GM12878 (cell line): ENCODE measurements around the gene LOXL3. TPM values are rescaled to one million over a fixed set of nuclear protein-coding genes. Genes with fewer than 3 reads are reported as not detected.

ENCODE experiments used
- ATAC-seq: fragments of 200-7000 bp; cut with Tn5 transposase; 3 replicates; pipeline ENCODE4 v1.9.1; 2020; ENCODE audit warnings: mild to moderate bottlenecking, moderate library complexity
- BruUV-seq: library from RNA; stranded (reverse); fragments of 400-500 nt; replicated peaks from 2 replicates; lab custom pipeline; 2021; lab: Mats Ljungman, UMichigan
- CTCF ChIA-PET: fragments of 300-600 bp; sonication (Branson Sonifier 250); formaldehyde crosslinking; extraction: SDS; loops from one replicate; lab custom pipeline; 2021; ENCODE audit warnings: inconsistent platforms; lab: Yijun Ruan, JAX
- POLR2A ChIA-PET: fragments of 350-600 bp; formaldehyde crosslinking; extraction: SDS; loops from one replicate; lab custom pipeline; 2021; ENCODE audit warnings: inconsistent platforms; lab: Charles Lee
- RAD21 ChIA-PET: fragments of 300-600 bp; sonication (Branson Sonifier 250); formaldehyde crosslinking; loops from one replicate; lab custom pipeline; 2023; ENCODE audit warnings: antibody characterized with exemption; ENCODE audit not compliant: unreplicated experiment; lab: Charles Lee
- SMC1A ChIA-PET: fragments of 300-600 bp; sonication (Branson Sonifier 250); formaldehyde crosslinking; loops from one replicate; lab custom pipeline; 2023; ENCODE audit not compliant: unreplicated experiment, uncharacterized antibody; lab: Charles Lee
- DNase-seq: peaks from one replicate; pipeline ENCODE4 v3.0.0-alpha.2; 2011; ENCODE audit warnings: low read depth, low spot score
- FAIRE-seq: peaks from 3 replicates; lab custom pipeline; 2011; peaks lifted over from hg19 to GRCh38; lab: Jason Lieb, UNC
- H2AFZ ChIP-seq: 2 replicates; pipeline ENCODE4 v1.6.0; 2011; ENCODE audit warnings: low read depth, low read length, control low read depth; ENCODE audit not compliant: control insufficient read depth
- H3K27ac ChIP-seq: 2 replicates; pipeline ENCODE4 v1.5.1; 2011; ENCODE audit warnings: control low read depth; ENCODE audit not compliant: control insufficient read depth, insufficient read depth
- H3K27me3 ChIP-seq, 2 experiments: replicated peaks in 1 of 2; 2 replicates each; pipeline versions ENCODE4 v1.6.0 to v1.6.1; 2011; ENCODE audit warnings: low read length in 1 of 2; ENCODE audit not compliant: control insufficient read depth in 2 of 2, insufficient read depth in 2 of 2
- H3K36me3 ChIP-seq, 2 experiments: 2 replicates each; pipeline ENCODE4 v1.5.1; 2011; ENCODE audit warnings: low read length in 1 of 2; ENCODE audit not compliant: control insufficient read depth in 2 of 2, insufficient read depth in 2 of 2
- H3K4me1 ChIP-seq: 2 replicates; pipeline ENCODE4 v1.6.1; 2011; ENCODE audit warnings: mild to moderate bottlenecking, low read length, moderate library complexity, mixed read lengths; ENCODE audit not compliant: control insufficient read depth, insufficient read depth
- H3K4me2 ChIP-seq: 2 replicates; pipeline ENCODE4 v1.6.0; 2011; ENCODE audit warnings: control low read depth; ENCODE audit not compliant: control insufficient read depth, insufficient read depth
- H3K4me3 ChIP-seq: fragments of 200-600 bp; sonication (generic); 2 replicates; pipeline ENCODE4 v1.5.1; 2016
- H3K79me2 ChIP-seq: 2 replicates; pipeline ENCODE4 v1.6.0; 2011; ENCODE audit warnings: low read length; ENCODE audit not compliant: control insufficient read depth, insufficient read depth
- H3K9ac ChIP-seq: 2 replicates; pipeline ENCODE4 v1.8.0; 2011; ENCODE audit warnings: low read length, control low read depth, mixed read lengths; ENCODE audit not compliant: control insufficient read depth, insufficient read depth
- H3K9me3 ChIP-seq: replicated peaks from 3 replicates; pipeline ENCODE4 v1.5.1; 2011; ENCODE audit warnings: mild to moderate bottlenecking, low read length; ENCODE audit not compliant: control insufficient read depth, insufficient read depth
- H4K20me1 ChIP-seq: 2 replicates; pipeline ENCODE4 v1.6.0; 2011; ENCODE audit not compliant: control insufficient read depth, insufficient read depth
- CBX3 ChIP-seq: fragments of 200-600 bp; sonication (generic); IDR thresholded peaks from 2 replicates; pipeline ENCODE4 v1.6.1; 2016; ENCODE audit warnings: low read depth, borderline replicate concordance
- CEBPB ChIP-seq, 2 experiments: fragments of 150-350 bp in 1 of 2; IDR thresholded peaks; 2 replicates each; pipeline ENCODE4 v1.6.1; 2012 to 2014; ENCODE audit warnings: low read depth in 2 of 2, low read length in 2 of 2, borderline replicate concordance in 1 of 2, inconsistent platforms in 1 of 2
- DPF2 ChIP-seq: fragments of 450-650 bp; IDR thresholded peaks from 2 replicates; pipeline ENCODE4 v1.6.1; 2017; ENCODE audit warnings: mild to moderate bottlenecking
- EP300 ChIP-seq, 2 experiments: fragments of 150-350 bp in 1 of 2; IDR thresholded peaks; 2 replicates each; pipeline ENCODE4 v1.6.1; 2011 to 2012; ENCODE audit warnings: low read depth in 2 of 2, low read length in 2 of 2, borderline replicate concordance in 1 of 2, improper control_type of control experiment in 1 of 2, inconsistent platforms in 1 of 2; ENCODE audit not compliant: control insufficient read depth in 1 of 2
- ETV6 ChIP-seq, 2 experiments: fragments of 450-650 bp in 1 of 2; IDR thresholded peaks in 1 of 2; conservative IDR thresholded peaks in 1 of 2; 2 replicates each; pipeline ENCODE4 v1.6.1; 2014; ENCODE audit warnings: antibody characterized with exemption in 1 of 2, borderline replicate concordance in 1 of 2, low read depth in 1 of 2, mild to moderate bottlenecking in 1 of 2, moderate library complexity in 1 of 2
- IKZF2 ChIP-seq, 2 experiments: fragments of 450-650 bp; IDR thresholded peaks; 2 replicates each; pipeline ENCODE4 v1.6.1; 2017; ENCODE audit warnings: mild to moderate bottlenecking in 2 of 2, moderate library complexity in 2 of 2
- NFIC ChIP-seq: IDR thresholded peaks from 2 replicates; pipeline ENCODE4 v1.6.1; 2012; ENCODE audit warnings: low read depth, mild to moderate bottlenecking, inconsistent platforms, low read length, moderate library complexity
- NFYA ChIP-seq: IDR thresholded peaks from 2 replicates; pipeline ENCODE4 v1.6.1; 2011; ENCODE audit warnings: low read depth, mild to moderate bottlenecking, low read length, improper control_type of control experiment, borderline replicate concordance
- POLR2AphosphoS2 ChIP-seq: IDR thresholded peaks from 2 replicates; pipeline ENCODE4 v1.6.1; 2011; ENCODE audit warnings: low read depth, mild to moderate bottlenecking, low read length, improper control_type of control experiment, moderate library complexity
- RELA ChIP-seq: fragments of 450-650 bp; IDR thresholded peaks from 2 replicates; pipeline ENCODE4 v1.8.0; 2014; ENCODE audit warnings: borderline replicate concordance; ENCODE audit not compliant: partially characterized antibody
- SPI1 ChIP-seq: IDR thresholded peaks from 2 replicates; pipeline ENCODE4 v1.6.1; 2011; ENCODE audit warnings: low read depth, mild to moderate bottlenecking, low read length, moderate library complexity, borderline replicate concordance; ENCODE audit not compliant: insufficient read depth
- SREBF2 ChIP-seq: IDR thresholded peaks from 2 replicates; pipeline ENCODE4 v1.6.1; 2012; ENCODE audit warnings: mild to moderate bottlenecking, low read length
- SUZ12 ChIP-seq: fragments of 200-600 bp; sonication (generic); IDR thresholded peaks from one replicate; pipeline ENCODE4 v1.6.1; 2018; ENCODE audit warnings: antibody characterized with exemption, mild to moderate bottlenecking; ENCODE audit not compliant: unreplicated experiment
- ZNF217 ChIP-seq: fragments of 450-650 bp; IDR thresholded peaks from 2 replicates; pipeline ENCODE4 v1.6.1; 2017; ENCODE audit warnings: antibody characterized with exemption, mild to moderate bottlenecking
- ZNF592 ChIP-seq: fragments of 450-650 bp; IDR thresholded peaks from 2 replicates; pipeline ENCODE4 v1.6.1; 2017; ENCODE audit warnings: mild to moderate bottlenecking, moderate library complexity
- WGBS: methylation state at CpG from one replicate; pipeline ENCODE4 v1.1.6; 2016; ENCODE audit warnings: low lambda C conversion rate; ENCODE audit not compliant: insufficient replicate concordance, insufficient coverage; ENCODE audit errors: missing lambda C conversion rate; 5-methylcytosine and 5-hydroxymethylcytosine counted together
- in situ Hi-C: fragments of 300-500 bp; cut with MboI; formaldehyde crosslinking; loops from 9 replicates; pipeline ENCODE4 v1.14.3; 2018; ENCODE audit warnings: mixed read lengths
- intact Hi-C: fragments of 100-400 bp; cut with micrococcal nuclease; formaldehyde crosslinking; loops from one replicate; pipeline ENCODE4 v1.14.2; 2022; ENCODE audit not compliant: unreplicated experiment
- polyA plus RNA-seq, 11 experiments: library from polyadenylated mRNA; depleted of rRNA in 4 of 11; unstranded in 6 of 11; stranded (reverse) in 5 of 11; fragments of >200 nt; fragmentation: Nextera tagmentation in 4 of 11; fragmentation: Illumina TruSeq in 1 of 11; extraction: Ambion mirVana in 4 of 11; extraction: Trizol in 1 of 11; gene quantifications; 1 replicate in 1 of 11; 2 replicates in 10 of 11; pipeline versions ENCODE4 v1.2.1 to v1.2.3, GENCODE V29; 2011 to 2016; ENCODE audit warnings: inconsistent platforms in 2 of 11, missing spikeins in 2 of 11, low read depth in 1 of 11
- total RNA-seq, 4 experiments: library from RNA; depleted of rRNA in 3 of 4; stranded (reverse); fragments of >200 nt in 3 of 4; fragmentation: Illumina TruSeq in 1 of 4; extraction: Trizol in 1 of 4; gene quantifications; 2 replicates each; pipeline versions ENCODE4 v1.2.1 to v1.2.3, GENCODE V29; 2013 to 2021
- TF ChIP-seq, protein P1 (sequence below): IDR thresholded peaks from 2 replicates; pipeline ENCODE4 v1.6.1; 2012; ENCODE audit warnings: low read depth, low read length, improper control_type of control experiment

Gene LOXL3
- total and polyA plus RNA-seq, 10 of the 15 experiments (the other 5 are each of a cell fraction or from before 2014, with no cell fraction given), result 6.2 to 40.9 (median 23.3) TPM

- TF ChIP-seq, protein P1, sequence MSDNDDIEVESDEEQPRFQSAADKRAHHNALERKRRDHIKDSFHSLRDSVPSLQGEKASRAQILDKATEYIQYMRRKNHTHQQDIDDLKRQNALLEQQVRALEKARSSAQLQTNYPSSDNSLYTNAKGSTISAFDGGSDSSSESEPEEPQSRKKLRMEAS, result no peak
- TF ChIP-seq SREBF2, result no peak
- TF ChIP-seq CBX3, result no peak
- no peak for TF ChIP-seq NFYA
Measured at GRCh38 chr2:74540291-74540690, 13.5 kb downstream of the LOXL3 start (continued).

DNA sequence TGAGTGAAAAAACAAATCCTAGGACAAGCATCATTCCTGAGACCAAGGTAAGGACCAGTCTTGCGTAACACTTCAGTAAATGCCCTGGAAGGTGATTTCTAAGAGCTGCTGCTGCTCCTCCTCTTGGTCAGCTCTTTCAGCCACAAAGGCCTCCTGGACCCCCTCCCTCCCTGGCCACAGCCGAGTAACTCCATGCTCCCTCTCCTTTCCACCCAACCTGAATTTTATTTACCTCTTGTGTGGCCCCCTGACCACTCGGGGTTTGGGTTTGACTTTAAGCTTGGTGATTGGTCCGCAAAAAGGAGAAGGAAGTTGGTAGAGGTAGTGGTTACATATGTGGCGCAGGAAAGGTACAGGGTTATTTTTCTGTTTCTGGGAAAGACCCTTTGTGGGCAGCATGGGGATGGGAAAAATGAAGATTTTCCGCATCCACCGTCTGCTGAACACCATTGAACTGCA lies 14.8 kb downstream of the LOXL3 start:
- SMC1A ChIA-PET, result interaction anchor here (0.7 to 4.0 kb wide), 13 partner anchors 9 to 84 kb away, joined by 3 to 40 read pairs (median 5); partner anchors contain the start of genes AUP1, HTRA2 and INO80B
- Histone ChIP-seq H3K4me1 (peaks cover 15% of the 10 kb centered on the region), H4K20me1 (no peaks in the 10 kb centered on the region), H3K36me3 (peaks cover 3 to 7% of the 10 kb centered on the region in 2 experiments; a peak in 3 of 4 replicates), H3K9me3 (no peaks in the 10 kb centered on the region), H3K4me3 (peak overlapping the region; percentile 12; the same call in 1 of the 2 replicates), H3K9ac (no peak overlapping the region), H2AFZ (peak overlapping the region; percentile 57), H3K27ac (peak overlapping the region; percentile 65), H3K4me2 (peak overlapping the region; percentile 78), H3K79me2 (no peaks in the 10 kb centered on the region), H3K27me3 (no peaks in the 10 kb centered on the region)
- in situ Hi-C loops (no loop called here), intact Hi-C loops (no loop called here)
- DNase-seq, result peak; percentile 40
- RAD21 ChIA-PET, result interaction anchor here (0.9 to 3.8 kb wide), 11 partner anchors 9 to 118 kb away, joined by 3 to 30 read pairs (median 4); partner anchors contain the start of genes AUP1, C2orf81, CCDC142 and DOK1
- CTCF ChIA-PET, result interaction anchor here (0.8 to 14.3 kb wide), 12 partner anchors 9 to 51 kb away, joined by 3 to 96 read pairs (median 6); partner anchors contain the start of genes AUP1, DQX1 and HTRA2
- no peak for FAIRE-seq
- WGBS, result 3% methylated on average over 7 of the region's 7 CpGs
- POLR2A ChIA-PET, result interaction anchor here (0.8 to 2.5 kb wide), 12 partner anchors 9 to 360 kb away, joined by 3 to 19 read pairs (median 5); partner anchors contain the start of genes AUP1, HTRA2 and MOB1A
- ATAC-seq, result peak; percentile 85
- BruUV-seq, result no TSS peak
- peak in 1 of 2 experiments; percentile 74; a peak in 2 of 4 replicates for TF ChIP-seq ETV6 (conservative IDR thresholded peaks at IDR 0.05 in 1 of 2, IDR thresholded peaks at IDR 0.05 in 1 of 2; ENCODE audit: borderline replicate concordance in 1 of 2, low read depth in 1 of 2)
- peak; percentile 90 to 91 for TF ChIP-seq IKZF2 (IDR thresholded peaks at IDR 0.05)
- TF ChIP-seq DPF2, result 0 out of 2 replicates have a peak, but pooled peaks have one; percentile 23
- TF ChIP-seq SPI1, result peak; percentile 34; the same call in 1 of the 2 replicates
- TF ChIP-seq SUZ12, result no peak
- 0 out of 4 replicates have a peak, but pooled peaks of 1 of the 2 experiments have one; percentile 36 for TF ChIP-seq CEBPB (IDR thresholded peaks at IDR 0.05; ENCODE audit: borderline replicate concordance in 1 of 2, low read depth in 2 of 2, low read length in 2 of 2)
- TF ChIP-seq ZNF592, result no peak
- no peak for TF ChIP-seq ZNF217
- TF ChIP-seq RELA, result no peak
- TF ChIP-seq POLR2AphosphoS2, result no peak
- peak; percentile 86 for TF ChIP-seq NFIC
- TF ChIP-seq EP300 (IDR thresholded peaks at IDR 0.05; ENCODE audit: borderline replicate concordance in 1 of 2, control insufficient read depth in 1 of 2, low read depth in 2 of 2, low read length in 2 of 2), result peak in 1 of 2 experiments; percentile 35; a peak in 1 of 4 replicates
